ENCODE results near the gene ANKS4B. TPM values are rescaled to one million over a fixed set of nuclear protein-coding genes. Genes with fewer than 3 reads are reported as not detected.
"Not testable (repeated sequence)": the region's sequence is repeated elsewhere in the genome, so short reads cannot be mapped to it uniquely, and the experiment has no call there.

Gene ANKS4B
- total RNA-seq, 1 experiment from 2014 or later: 3.5 TPM

GRCh38 chr16:21267298-21267697 is 33.8 kb downstream of the ANKS4B start:
- H3K27ac Mint-ChIP-seq (ENCODE audit: unreplicated experiment): no peak overlapping the region
- H3K4me3 Mint-ChIP-seq (ENCODE audit: unreplicated experiment): no peak overlapping the region
- H3K4me3 ChIP-seq (ENCODE audit: low read depth, low read length): no peak overlapping the region
- no peak for TF ChIP-seq CTCF (IDR thresholded peaks at IDR 0.05; ENCODE audit: insufficient read depth in 1 of 2, low read depth in 1 of 2, low read length in 1 of 2, severe bottlenecking in 1 of 2, unreplicated experiment in 1 of 2)
- DNase-seq: no peak
- intact Hi-C loops (cut with micrococcal nuclease; ENCODE audit: unreplicated experiment): no loop called here
- H3K4me1 ChIP-seq: peaks cover 7% of the 10 kb centered on the region; the same call in 1 of the 2 replicates
- no peaks in the 10 kb centered on the region for H3K9me3 Mint-ChIP-seq (ENCODE audit: unreplicated experiment)
- H3K27me3 ChIP-seq (replicated peaks; ENCODE audit: control insufficient read depth, insufficient read depth, low read length): no peaks in the 10 kb centered on the region
- CTCF ChIA-PET: interaction anchor here (0.6 kb wide), 1 partner anchor 329 kb away, joined by 3 read pairs; no protein-coding TSS in a partner anchor
- H3K9me3 ChIP-seq: no peaks in the 10 kb centered on the region
- no TSS peak for BruUV-seq (replicated peaks)
- peaks cover 12% of the 10 kb centered on the region for H3K4me1 Mint-ChIP-seq (ENCODE audit: low read depth, unreplicated experiment)
- POLR2A ChIA-PET: no interaction called here
- H3K27me3 Mint-ChIP-seq (ENCODE audit: insufficient read depth, unreplicated experiment): no peaks in the 10 kb centered on the region
- H3K36me3 Mint-ChIP-seq (ENCODE audit: insufficient read depth, unreplicated experiment): no peaks in the 10 kb centered on the region
- H3K36me3 ChIP-seq (ENCODE audit: control insufficient read depth, insufficient read depth, low read length): no peaks in the 10 kb centered on the region

- Histone ChIP-seq H3K27me3 (replicated peaks; ENCODE audit: control insufficient read depth, insufficient read depth, low read length) (no peaks in the 10 kb centered on the region), H3K4me1 (peaks cover 7% of the 10 kb centered on the region; the same call in 1 of the 2 replicates), H3K9me3 (no peaks in the 10 kb centered on the region), H3K36me3 (ENCODE audit: control insufficient read depth, insufficient read depth, low read length) (no peaks in the 10 kb centered on the region), H3K4me3 (ENCODE audit: low read depth, low read length) (no peak overlapping the region)
- no peak overlapping the region for H3K27ac Mint-ChIP-seq (ENCODE audit: unreplicated experiment)
- no peak for TF ChIP-seq CTCF (IDR thresholded peaks at IDR 0.05; ENCODE audit: insufficient read depth in 1 of 2, low read depth in 1 of 2, low read length in 1 of 2, severe bottlenecking in 1 of 2, unreplicated experiment in 1 of 2)
- H3K36me3 Mint-ChIP-seq (ENCODE audit: insufficient read depth, unreplicated experiment): no peaks in the 10 kb centered on the region
- no peak overlapping the region for H3K4me3 Mint-ChIP-seq (ENCODE audit: unreplicated experiment)
- H3K9me3 Mint-ChIP-seq (ENCODE audit: unreplicated experiment): no peaks in the 10 kb centered on the region
- no peaks in the 10 kb centered on the region for H3K27me3 Mint-ChIP-seq (ENCODE audit: insufficient read depth, unreplicated experiment)
- no TSS peak for BruUV-seq (replicated peaks)
- no peak for DNase-seq
- peaks cover 11% of the 10 kb centered on the region for H3K4me1 Mint-ChIP-seq (ENCODE audit: low read depth, unreplicated experiment)
- intact Hi-C loops (cut with micrococcal nuclease; ENCODE audit: unreplicated experiment): no loop called here
- CTCF ChIA-PET: no interaction called here
- POLR2A ChIA-PET: no interaction called here
Measured at GRCh38 chr16:21268236-21268635, 34.7 kb downstream of the ANKS4B start.

- Histone ChIP-seq H3K27me3 (replicated peaks; ENCODE audit: control insufficient read depth, insufficient read depth, low read length) (no peaks in the 10 kb centered on the region), H3K4me3 (ENCODE audit: low read depth, low read length) (no peak overlapping the region), H3K36me3 (ENCODE audit: control insufficient read depth, insufficient read depth, low read length) (no peaks in the 10 kb centered on the region), H3K4me1 (no peaks in the 10 kb centered on the region), H3K9me3 (no peaks in the 10 kb centered on the region)
- no peak overlapping the region for H3K4me3 Mint-ChIP-seq (ENCODE audit: unreplicated experiment)
- no peaks in the 10 kb centered on the region for H3K4me1 Mint-ChIP-seq (ENCODE audit: low read depth, unreplicated experiment)
- H3K36me3 Mint-ChIP-seq (ENCODE audit: insufficient read depth, unreplicated experiment): no peaks in the 10 kb centered on the region
- no peak for TF ChIP-seq CTCF (IDR thresholded peaks at IDR 0.05; ENCODE audit: insufficient read depth in 1 of 2, low read depth in 1 of 2, low read length in 1 of 2, severe bottlenecking in 1 of 2, unreplicated experiment in 1 of 2)
- H3K27me3 Mint-ChIP-seq (ENCODE audit: insufficient read depth, unreplicated experiment): peaks cover 3% of the 10 kb centered on the region
- no peaks in the 10 kb centered on the region for H3K9me3 Mint-ChIP-seq (ENCODE audit: unreplicated experiment)
- no TSS peak for BruUV-seq (replicated peaks)
- ChIA-PET CTCF (interaction anchor here (0.7 kb wide), 1 partner anchor 348 kb away, joined by 3 read pairs; no protein-coding TSS in a partner anchor), POLR2A (no interaction called here)
- DNase-seq: no peak
- no peak overlapping the region for H3K27ac Mint-ChIP-seq (ENCODE audit: unreplicated experiment)
- intact Hi-C loops (cut with micrococcal nuclease; ENCODE audit: unreplicated experiment): no loop called here
Measured at GRCh38 chr16:21272253-21272652, 38.8 kb downstream of the ANKS4B start.

GRCh38 chr16:21272763-21273162 is 39.3 kb downstream of the ANKS4B start:
- H3K9me3 ChIP-seq; H3K27me3 ChIP-seq (replicated peaks; ENCODE audit: control insufficient read depth, insufficient read depth, low read length); H3K4me3 Mint-ChIP-seq (ENCODE audit: unreplicated experiment); H3K4me1 Mint-ChIP-seq (ENCODE audit: low read depth, unreplicated experiment); H3K36me3 Mint-ChIP-seq (ENCODE audit: insufficient read depth, unreplicated experiment); BruUV-seq (replicated peaks); H3K36me3 ChIP-seq (ENCODE audit: control insufficient read depth, insufficient read depth, low read length); H3K27ac Mint-ChIP-seq (ENCODE audit: unreplicated experiment); H3K27me3 Mint-ChIP-seq (ENCODE audit: insufficient read depth, unreplicated experiment); POLR2A ChIA-PET; H3K9me3 Mint-ChIP-seq (ENCODE audit: unreplicated experiment); H3K4me1 ChIP-seq; H3K4me3 ChIP-seq (ENCODE audit: low read depth, low read length); DNase-seq; intact Hi-C loops (cut with micrococcal nuclease; ENCODE audit: unreplicated experiment): not testable (repeated sequence)
- CTCF ChIA-PET: interaction anchor here (0.7 to 0.8 kb wide), 2 partner anchors 116 to 347 kb away, joined by 3 to 5 read pairs; no protein-coding TSS in a partner anchor

All from Caco-2 (cell line).